Astrocyte (in vitro differentiated cells and primary cell): ENCODE data around the gene AMPD2. TPM values are rescaled to one million over a fixed set of nuclear protein-coding genes. Genes with fewer than 3 reads are reported as not detected.
A peak's percentile ranks its signal among the peaks of the same experiment; 100 is the strongest.

ENCODE experiments used
- DNase-seq: peaks from one replicate; pipeline ENCODE4 v3.0.0-alpha.2; 2010; ENCODE audit warnings: low read depth
- FAIRE-seq: peaks from 2 replicates; lab custom pipeline; 2011; peaks lifted over from hg19 to GRCh38; lab: Jason Lieb, UNC
- H2AFZ ChIP-seq: 2 replicates; pipeline ENCODE4 v1.6.0; 2012; ENCODE audit warnings: low read depth, low read length, inconsistent platforms
- H3K27ac ChIP-seq: 2 replicates; pipeline ENCODE4 v1.5.1; 2011; ENCODE audit warnings: low read depth, low read length, inconsistent platforms
- H3K27me3 ChIP-seq: 2 replicates; pipeline ENCODE4 v1.6.0; 2011; ENCODE audit warnings: low read length, inconsistent platforms; ENCODE audit not compliant: insufficient read depth
- H3K36me3 ChIP-seq: 2 replicates; pipeline ENCODE4 v1.5.1; 2011; ENCODE audit warnings: low read length, inconsistent platforms; ENCODE audit not compliant: insufficient read depth
- H3K4me1 ChIP-seq: 2 replicates; pipeline ENCODE4 v1.5.1; 2011; ENCODE audit warnings: low read length, inconsistent platforms; ENCODE audit not compliant: insufficient read depth
- H3K4me2 ChIP-seq: 2 replicates; pipeline ENCODE4 v1.6.0; 2012; ENCODE audit warnings: low read length, inconsistent platforms
- H3K4me3 ChIP-seq: 2 replicates; pipeline ENCODE4 v1.5.1; 2011; ENCODE audit warnings: low read depth, mild to moderate bottlenecking, low read length, inconsistent platforms; ENCODE audit not compliant: insufficient read depth
- H3K79me2 ChIP-seq: 2 replicates; pipeline ENCODE4 v1.6.0; 2012; ENCODE audit warnings: mild to moderate bottlenecking, low read length, inconsistent platforms; ENCODE audit not compliant: insufficient read depth
- H3K9ac ChIP-seq: 2 replicates; pipeline ENCODE4 v1.6.0; 2012; ENCODE audit warnings: mild to moderate bottlenecking, low read length, inconsistent platforms
- H3K9me3 ChIP-seq: 2 replicates; pipeline ENCODE4 v1.5.1; 2012; ENCODE audit warnings: low read depth, mild to moderate bottlenecking, low read length, inconsistent platforms; ENCODE audit not compliant: insufficient read depth
- H4K20me1 ChIP-seq: 2 replicates; pipeline ENCODE4 v1.6.0; 2012; ENCODE audit warnings: low read length, inconsistent platforms; ENCODE audit not compliant: insufficient read depth
- H3K27ac Mint-ChIP-seq: one replicate; pipeline ENCODE4 v1.8.0; 2021; ENCODE audit warnings: mild to moderate bottlenecking, mixed read lengths; ENCODE audit not compliant: unreplicated experiment
- H3K27me3 Mint-ChIP-seq: one replicate; pipeline ENCODE4 v1.8.0; 2021; ENCODE audit warnings: low read depth, mixed read lengths; ENCODE audit not compliant: unreplicated experiment
- H3K36me3 Mint-ChIP-seq: one replicate; pipeline ENCODE4 v1.8.0; 2021; ENCODE audit warnings: low read depth, mixed read lengths; ENCODE audit not compliant: unreplicated experiment
- H3K4me1 Mint-ChIP-seq: one replicate; pipeline ENCODE4 v1.8.0; 2021; ENCODE audit warnings: low read depth, mixed read lengths; ENCODE audit not compliant: unreplicated experiment
- H3K4me3 Mint-ChIP-seq: one replicate; pipeline ENCODE4 v1.8.0; 2021; ENCODE audit warnings: mild to moderate bottlenecking, moderate library complexity, mixed read lengths; ENCODE audit not compliant: unreplicated experiment
- H3K9me3 Mint-ChIP-seq: one replicate; pipeline ENCODE4 v1.8.0; 2021; ENCODE audit warnings: mild to moderate bottlenecking, mixed read lengths; ENCODE audit not compliant: unreplicated experiment
- EZH2 ChIP-seq: IDR thresholded peaks from 2 replicates; pipeline ENCODE4 v1.6.1; 2012; ENCODE audit warnings: mild to moderate bottlenecking, low read length, inconsistent platforms; ENCODE audit not compliant: insufficient read depth
- total RNA-seq: library from RNA; stranded (reverse); gene quantifications from 2 replicates; pipeline ENCODE4 v1.2.1, GENCODE V29; 2021
- TF ChIP-seq, protein P1 (sequence below): IDR thresholded peaks from 2 replicates; pipeline ENCODE4 v1.5.1; 2011; ENCODE audit warnings: low read depth, mild to moderate bottlenecking, inconsistent platforms, low read length, moderate library complexity; ENCODE audit not compliant: insufficient read depth

AMPD2 gene
- total RNA-seq, 1 donor from 2014 or later, result 156 TPM

- Histone ChIP-seq H3K9me3 (no peaks in the 10 kb centered on the region), H3K4me3 (no peak overlapping the region), H3K9ac (no peak overlapping the region), H3K36me3 (no peaks in the 10 kb centered on the region), H3K27ac (no peak overlapping the region), H3K27me3 (no peaks in the 10 kb centered on the region), H3K79me2 (no peaks in the 10 kb centered on the region), H3K4me1 (peaks cover 7% of the 10 kb centered on the region), H2AFZ (no peak overlapping the region), H3K4me2 (no peak overlapping the region), H4K20me1 (no peaks in the 10 kb centered on the region)
- no peaks in the 10 kb centered on the region for H3K9me3 Mint-ChIP-seq
- no peak for FAIRE-seq
- H3K36me3 Mint-ChIP-seq, result no peaks in the 10 kb centered on the region
- no peaks in the 10 kb centered on the region for H3K4me1 Mint-ChIP-seq
- no peak for TF ChIP-seq EZH2
- TF ChIP-seq, protein P1, sequence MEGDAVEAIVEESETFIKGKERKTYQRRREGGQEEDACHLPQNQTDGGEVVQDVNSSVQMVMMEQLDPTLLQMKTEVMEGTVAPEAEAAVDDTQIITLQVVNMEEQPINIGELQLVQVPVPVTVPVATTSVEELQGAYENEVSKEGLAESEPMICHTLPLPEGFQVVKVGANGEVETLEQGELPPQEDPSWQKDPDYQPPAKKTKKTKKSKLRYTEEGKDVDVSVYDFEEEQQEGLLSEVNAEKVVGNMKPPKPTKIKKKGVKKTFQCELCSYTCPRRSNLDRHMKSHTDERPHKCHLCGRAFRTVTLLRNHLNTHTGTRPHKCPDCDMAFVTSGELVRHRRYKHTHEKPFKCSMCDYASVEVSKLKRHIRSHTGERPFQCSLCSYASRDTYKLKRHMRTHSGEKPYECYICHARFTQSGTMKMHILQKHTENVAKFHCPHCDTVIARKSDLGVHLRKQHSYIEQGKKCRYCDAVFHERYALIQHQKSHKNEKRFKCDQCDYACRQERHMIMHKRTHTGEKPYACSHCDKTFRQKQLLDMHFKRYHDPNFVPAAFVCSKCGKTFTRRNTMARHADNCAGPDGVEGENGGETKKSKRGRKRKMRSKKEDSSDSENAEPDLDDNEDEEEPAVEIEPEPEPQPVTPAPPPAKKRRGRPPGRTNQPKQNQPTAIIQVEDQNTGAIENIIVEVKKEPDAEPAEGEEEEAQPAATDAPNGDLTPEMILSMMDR, result no peak
- H3K4me3 Mint-ChIP-seq, result no peak overlapping the region
- H3K27ac Mint-ChIP-seq, result no peak overlapping the region
- no peak for DNase-seq
- H3K27me3 Mint-ChIP-seq, result peaks cover 17% of the 10 kb centered on the region
These were observed 23.0 kb downstream of the AMPD2 start for GRCh38 chr1:109642626-109643025.

DNA sequence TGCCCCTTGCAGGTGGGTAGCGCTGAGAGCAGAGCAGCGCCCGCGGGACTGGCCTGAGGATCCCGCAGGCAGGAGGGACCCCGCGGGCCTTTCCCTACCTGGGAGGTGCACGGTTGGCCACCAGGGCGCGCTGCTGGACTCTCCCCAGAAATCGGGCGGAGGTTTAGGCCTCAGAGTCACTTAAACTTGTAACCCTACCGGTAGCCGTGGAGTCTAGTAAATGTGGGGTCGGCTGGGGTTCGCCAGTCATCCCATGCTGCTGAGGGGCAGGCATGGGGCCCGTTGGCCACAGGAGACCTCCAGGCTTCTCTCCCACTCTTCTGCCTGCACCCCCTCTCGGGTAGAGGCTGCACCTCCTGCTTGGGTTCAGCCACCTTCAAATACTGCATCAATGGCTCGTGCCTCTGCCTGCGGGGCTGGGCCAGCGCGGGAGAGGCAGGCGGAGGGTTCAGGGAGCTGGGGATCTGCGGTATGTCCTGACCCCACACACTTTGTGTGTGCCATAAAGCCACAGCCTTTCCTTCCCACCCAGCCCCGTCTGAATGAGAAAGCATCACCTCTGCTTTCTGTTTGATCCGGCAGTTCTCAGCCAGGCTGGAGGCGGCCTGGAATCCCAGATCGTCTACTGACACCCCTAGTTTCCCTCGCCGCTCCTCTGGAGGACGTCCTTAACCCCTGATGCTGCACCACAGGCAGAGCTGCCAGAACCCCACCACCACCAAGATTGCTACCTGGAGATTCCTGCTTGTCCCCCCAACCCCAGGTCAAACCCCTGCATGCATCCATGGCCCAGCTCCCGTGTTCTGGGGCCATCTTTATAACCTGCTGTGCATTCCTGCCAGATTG, 24.0 kb downstream of the AMPD2 start:
- peak overlapping the region; percentile 30 for H3K4me2 ChIP-seq
- H3K27ac ChIP-seq, result no peak overlapping the region
- Mint-ChIP-seq H3K4me1 (no peaks in the 10 kb centered on the region), H3K9me3 (no peaks in the 10 kb centered on the region), H3K27me3 (peaks cover 17% of the 10 kb centered on the region), H3K4me3 (no peak overlapping the region), H3K36me3 (no peaks in the 10 kb centered on the region), H3K27ac (no peak overlapping the region)
- H3K4me3 ChIP-seq, result no peak overlapping the region
- H3K9me3 ChIP-seq, result no peaks in the 10 kb centered on the region
- DNase-seq (peak; percentile 32), FAIRE-seq (no peak)
- H4K20me1 ChIP-seq, result no peaks in the 10 kb centered on the region
- peaks cover 7% of the 10 kb centered on the region for H3K4me1 ChIP-seq
- H3K79me2 ChIP-seq, result no peaks in the 10 kb centered on the region
- H3K27me3 ChIP-seq, result no peaks in the 10 kb centered on the region
- no peak for TF ChIP-seq EZH2
- TF ChIP-seq, protein P1, result peak; percentile 62
- H3K36me3 ChIP-seq, result no peaks in the 10 kb centered on the region
- no peak overlapping the region for H3K9ac ChIP-seq
- H2AFZ ChIP-seq, result peak overlapping the region; percentile 60

DNA sequence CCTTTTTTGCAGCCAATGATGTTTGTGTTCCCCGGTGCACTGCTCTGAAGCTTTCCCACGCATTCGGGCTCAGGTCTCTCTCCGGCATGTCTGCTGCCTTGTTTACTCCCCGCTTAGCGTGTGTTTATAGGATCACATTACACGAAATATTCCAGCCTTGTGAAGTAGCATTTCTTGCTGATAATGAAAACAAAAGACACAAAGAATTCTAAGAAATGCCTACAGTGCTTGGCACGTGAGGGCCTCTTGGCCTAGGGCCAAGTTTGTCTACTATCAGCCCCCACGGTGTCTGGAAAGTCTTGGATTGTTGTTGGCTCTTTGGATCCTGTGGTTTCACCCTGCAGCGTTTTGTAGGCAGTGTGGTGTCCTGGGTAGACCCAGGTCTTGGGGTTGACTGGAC, 25.0 kb downstream of the AMPD2 start:
- Histone ChIP-seq H3K27ac (no peak overlapping the region), H3K27me3 (no peaks in the 10 kb centered on the region), H3K36me3 (no peaks in the 10 kb centered on the region), H2AFZ (no peak overlapping the region), H4K20me1 (no peaks in the 10 kb centered on the region), H3K4me1 (peaks cover 7% of the 10 kb centered on the region), H3K9me3 (no peaks in the 10 kb centered on the region), H3K4me3 (no peak overlapping the region), H3K9ac (no peak overlapping the region), H3K79me2 (no peaks in the 10 kb centered on the region), H3K4me2 (no peak overlapping the region)
- DNase-seq (no peak), FAIRE-seq (no peak)
- H3K4me3 Mint-ChIP-seq, result no peak overlapping the region
- H3K4me1 Mint-ChIP-seq, result no peaks in the 10 kb centered on the region
- H3K27me3 Mint-ChIP-seq, result peaks cover 17% of the 10 kb centered on the region
- H3K36me3 Mint-ChIP-seq, result no peaks in the 10 kb centered on the region
- no peak overlapping the region for H3K27ac Mint-ChIP-seq
- no peak for TF ChIP-seq EZH2
- TF ChIP-seq, protein P1, result no peak
- no peaks in the 10 kb centered on the region for H3K9me3 Mint-ChIP-seq
